Loucy (cell line): ENCODE results near the gene MTMR4.

Experiments
- CTCF ChIP-seq: fragments of 200-600 bp; sonication (generic); conservative IDR thresholded peaks from 2 replicates; pipeline ENCODE4 v1.5.1; 2014; ENCODE audit warnings: mild to moderate bottlenecking, antibody characterized with exemption, low read length
- EZH2phosphoT487 ChIP-seq: fragments of 200-600 bp; IDR thresholded peaks from 2 replicates; pipeline ENCODE4 v1.6.1; 2018; ENCODE audit warnings: antibody characterized with exemption, mild to moderate bottlenecking, moderate library complexity, borderline replicate concordance

GRCh38 chr17:58536542-58536941 is 22.1 kb upstream of the MTMR4 start:
- no peak for TF ChIP-seq CTCF
- no peak for TF ChIP-seq EZH2phosphoT487
